ENCODE results near the gene DPP6. TPM values are rescaled to one million over a fixed set of nuclear protein-coding genes. Genes with fewer than 3 reads are reported as not detected.

DPP6 gene
- total RNA-seq, 4 donors from 2014 or later, result 13.4 to 33.2 (median 26.8) TPM

DNA sequence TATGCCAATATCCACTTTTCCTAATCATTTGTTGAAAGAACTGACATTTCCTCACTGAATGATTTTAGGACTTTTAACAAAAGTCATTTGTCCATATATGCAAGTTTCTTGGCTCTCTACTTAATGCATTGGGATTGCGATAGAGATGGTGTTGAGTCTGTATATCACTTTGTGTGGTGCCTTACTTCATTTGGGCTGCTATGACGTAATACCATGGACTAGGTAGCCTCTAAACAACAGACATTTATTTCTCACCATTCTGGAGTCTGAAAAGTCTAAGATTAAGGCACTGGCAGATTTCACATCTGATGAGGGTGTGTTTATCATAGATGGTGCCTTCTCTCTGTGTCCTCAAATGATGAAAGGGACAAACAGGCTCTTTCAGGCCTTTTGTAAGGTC is 342.6 kb downstream of the DPP6 start:
- Histone ChIP-seq H3K27me3 (no peaks in the 10 kb centered on the region), H3K9me3 (no peaks in the 10 kb centered on the region), H3K4me1 (no peaks in the 10 kb centered on the region), H3K4me3 (no peak overlapping the region), H3K27ac (replicated peaks in 1 of 4) (no peak overlapping the region), H3K36me3 (no peaks in the 10 kb centered on the region)
- DNase-seq (ENCODE audit: extremely low spot score), result no peak
- intact Hi-C loops (cut with DNase I), result no loop called here
- no peak for TF ChIP-seq POLR2AphosphoS5 (IDR thresholded peaks at IDR 0.05)
- TF ChIP-seq EP300 (IDR thresholded peaks at IDR 0.05), result no peak
- TF ChIP-seq, protein P1, sequence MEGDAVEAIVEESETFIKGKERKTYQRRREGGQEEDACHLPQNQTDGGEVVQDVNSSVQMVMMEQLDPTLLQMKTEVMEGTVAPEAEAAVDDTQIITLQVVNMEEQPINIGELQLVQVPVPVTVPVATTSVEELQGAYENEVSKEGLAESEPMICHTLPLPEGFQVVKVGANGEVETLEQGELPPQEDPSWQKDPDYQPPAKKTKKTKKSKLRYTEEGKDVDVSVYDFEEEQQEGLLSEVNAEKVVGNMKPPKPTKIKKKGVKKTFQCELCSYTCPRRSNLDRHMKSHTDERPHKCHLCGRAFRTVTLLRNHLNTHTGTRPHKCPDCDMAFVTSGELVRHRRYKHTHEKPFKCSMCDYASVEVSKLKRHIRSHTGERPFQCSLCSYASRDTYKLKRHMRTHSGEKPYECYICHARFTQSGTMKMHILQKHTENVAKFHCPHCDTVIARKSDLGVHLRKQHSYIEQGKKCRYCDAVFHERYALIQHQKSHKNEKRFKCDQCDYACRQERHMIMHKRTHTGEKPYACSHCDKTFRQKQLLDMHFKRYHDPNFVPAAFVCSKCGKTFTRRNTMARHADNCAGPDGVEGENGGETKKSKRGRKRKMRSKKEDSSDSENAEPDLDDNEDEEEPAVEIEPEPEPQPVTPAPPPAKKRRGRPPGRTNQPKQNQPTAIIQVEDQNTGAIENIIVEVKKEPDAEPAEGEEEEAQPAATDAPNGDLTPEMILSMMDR (IDR thresholded peaks at IDR 0.05), result no peak
- no peak for TF ChIP-seq POLR2A (IDR thresholded peaks at IDR 0.05; ENCODE audit: low read depth)
- 93% methylated on average over 2 of the region's 2 CpGs for WGBS

DNA sequence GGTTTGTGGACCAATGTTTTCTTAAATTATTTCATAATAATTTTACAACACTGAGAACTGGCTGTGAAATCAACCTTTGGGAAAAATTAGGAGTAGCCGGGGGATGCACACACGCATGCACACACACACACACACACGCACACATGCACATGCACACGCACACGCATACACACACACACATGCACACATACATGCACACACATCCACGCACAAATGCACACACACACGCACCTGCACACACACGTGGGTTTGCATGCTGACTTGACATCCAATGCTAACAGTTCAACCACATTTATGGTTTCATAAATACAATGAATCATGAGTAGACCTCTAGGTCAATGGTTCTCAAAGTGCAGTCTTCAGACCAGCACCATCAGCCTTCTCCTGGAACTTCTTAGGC is 354.1 kb downstream of the DPP6 start:
- Histone ChIP-seq H3K9me3 (no peaks in the 10 kb centered on the region), H3K4me3 (no peak overlapping the region), H3K27ac (replicated peaks in 1 of 4) (no peak overlapping the region), H3K36me3 (no peaks in the 10 kb centered on the region), H3K27me3 (no peaks in the 10 kb centered on the region), H3K4me1 (no peaks in the 10 kb centered on the region)
- TF ChIP-seq POLR2A (IDR thresholded peaks at IDR 0.05; ENCODE audit: low read depth) (no peak), POLR2AphosphoS5 (IDR thresholded peaks at IDR 0.05) (no peak), EP300 (IDR thresholded peaks at IDR 0.05) (no peak)
- TF ChIP-seq, protein P1 (IDR thresholded peaks at IDR 0.05), result no peak
- no peak for DNase-seq (ENCODE audit: extremely low spot score)
- WGBS, result 86% methylated on average over 8 of the region's 8 CpGs
- intact Hi-C loops (cut with DNase I), result no loop called here

DNA sequence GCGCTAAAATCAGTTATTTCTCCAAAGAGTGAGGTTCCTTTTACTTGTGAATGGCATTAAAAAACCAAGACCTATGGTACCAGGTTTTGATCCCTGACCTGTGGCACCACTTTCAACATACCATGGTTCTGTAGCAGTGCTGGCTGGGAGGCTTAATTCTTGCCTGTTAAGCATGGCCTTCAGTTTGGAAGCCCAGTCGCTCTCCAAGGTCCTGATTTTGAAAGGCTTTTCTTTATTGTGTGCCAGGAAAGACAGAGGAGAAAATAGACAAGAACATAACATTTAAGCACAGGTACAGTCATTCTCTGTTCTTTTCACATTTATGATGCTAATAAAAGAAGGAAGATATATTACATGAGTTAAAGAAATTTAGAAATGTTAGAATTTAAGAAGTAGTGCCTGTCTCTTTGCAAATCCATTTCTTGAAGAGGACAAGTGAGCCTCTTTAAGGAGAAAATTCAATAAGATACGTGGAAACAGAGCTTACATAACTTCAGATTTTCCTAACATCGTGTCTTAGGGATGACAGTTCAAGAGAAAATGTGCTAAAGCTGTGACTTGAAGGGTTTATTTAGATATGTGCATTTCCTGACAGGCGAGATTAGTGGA is 357.6 kb downstream of the DPP6 start:
- Histone ChIP-seq H3K27ac (replicated peaks in 1 of 4) (no peak overlapping the region), H3K4me3 (no peak overlapping the region), H3K9me3 (no peaks in the 10 kb centered on the region), H3K4me1 (no peaks in the 10 kb centered on the region), H3K36me3 (no peaks in the 10 kb centered on the region), H3K27me3 (no peaks in the 10 kb centered on the region)
- WGBS, result 46% methylated on average over 5 of the region's 5 CpGs
- no peak for TF ChIP-seq EP300 (IDR thresholded peaks at IDR 0.05)
- no peak for TF ChIP-seq POLR2A (IDR thresholded peaks at IDR 0.05; ENCODE audit: low read depth)
- TF ChIP-seq, protein P1 (IDR thresholded peaks at IDR 0.05), result no peak
- no peak for TF ChIP-seq POLR2AphosphoS5 (IDR thresholded peaks at IDR 0.05)
- no peak for DNase-seq (ENCODE audit: extremely low spot score)
- intact Hi-C loops (cut with DNase I), result no loop called here

DNA sequence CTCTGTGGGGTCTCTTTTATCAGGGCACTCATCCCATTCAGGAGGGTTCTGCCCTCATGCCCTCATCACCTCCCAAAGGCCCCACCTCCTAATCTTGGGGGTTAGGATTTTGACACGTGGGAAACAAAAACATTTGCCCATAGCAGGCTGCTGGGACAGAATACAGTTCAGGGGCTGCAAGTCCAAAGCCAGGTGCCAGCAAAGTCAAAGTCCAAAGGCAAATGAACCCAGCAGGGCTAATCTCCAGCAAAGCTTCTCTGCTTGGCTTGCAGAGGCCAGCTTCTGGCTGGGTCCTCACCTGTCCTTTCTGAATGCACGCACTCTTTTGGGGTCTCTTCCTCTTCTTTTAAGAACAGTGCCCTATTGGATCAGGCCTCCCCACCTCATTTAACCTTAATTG is 359.9 kb downstream of the DPP6 start:
- no peaks in the 10 kb centered on the region for H3K4me1 ChIP-seq
- DNase-seq (ENCODE audit: extremely low spot score), result no peak
- no peaks in the 10 kb centered on the region for H3K36me3 ChIP-seq
- intact Hi-C loops (cut with DNase I), result no loop called here
- H3K27me3 ChIP-seq, result no peaks in the 10 kb centered on the region
- H3K9me3 ChIP-seq, result no peaks in the 10 kb centered on the region
- 68% methylated on average over 2 of the region's 2 CpGs for WGBS
- no peak overlapping the region for H3K27ac ChIP-seq (replicated peaks in 1 of 4)
- H3K4me3 ChIP-seq, result no peak overlapping the region
- no peak for TF ChIP-seq POLR2AphosphoS5 (IDR thresholded peaks at IDR 0.05)
- no peak for TF ChIP-seq POLR2A (IDR thresholded peaks at IDR 0.05; ENCODE audit: low read depth)
- TF ChIP-seq, protein P1 (IDR thresholded peaks at IDR 0.05), result no peak
- TF ChIP-seq EP300 (IDR thresholded peaks at IDR 0.05), result no peak
